Measurements from ENCODE around the gene ERF. TPM values are rescaled to one million over a fixed set of nuclear protein-coding genes. Genes with fewer than 3 reads are reported as not detected.

Gene ERF
- total RNA-seq, 1 donor from 2014 or later: 35.8 TPM

DNA sequence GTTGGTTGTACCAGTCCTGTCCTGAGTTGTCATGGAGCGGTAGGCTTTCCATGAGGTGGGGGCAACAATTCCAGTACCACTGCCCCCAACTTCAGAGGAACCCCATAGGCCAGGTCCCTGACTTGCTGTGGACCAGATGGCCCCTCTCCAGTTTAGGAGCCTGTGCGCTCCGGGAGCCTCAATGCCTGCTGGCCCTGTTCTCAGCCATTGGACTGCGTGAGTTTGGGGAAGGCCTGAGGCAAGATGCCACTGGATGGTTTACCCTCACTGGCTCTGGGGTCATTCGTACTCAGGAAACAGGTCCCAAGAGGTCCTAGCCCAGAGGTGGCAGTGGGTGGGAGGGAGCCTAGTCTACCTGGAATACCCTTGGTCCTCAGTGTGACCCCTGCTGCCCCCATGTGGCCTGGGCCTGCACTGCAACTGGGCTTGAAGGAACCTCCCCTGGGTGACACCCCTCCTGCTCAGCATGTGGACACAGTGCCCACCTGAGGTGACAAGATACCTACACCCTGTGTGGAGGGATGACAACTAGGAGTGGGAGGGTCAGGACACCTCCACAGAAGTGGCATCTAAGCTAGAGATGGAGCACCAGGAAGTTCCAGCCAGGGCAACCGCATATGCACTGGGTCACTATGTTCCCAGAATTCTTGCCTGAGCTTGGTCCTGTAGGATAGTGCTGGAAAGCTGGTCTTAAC is 41.0 kb upstream of the ERF start:
- DNase-seq (peak; percentile 86), ATAC-seq (peak; percentile 87)
- Histone ChIP-seq H3K9me3 (no peaks in the 10 kb centered on the region), H3K27ac (no peak overlapping the region), H3K4me3 (no peak overlapping the region), H3K27me3 (ENCODE audit: low read depth) (no peaks in the 10 kb centered on the region), H3K36me3 (peaks cover 44% of the 10 kb centered on the region), H3K4me1 (no peaks in the 10 kb centered on the region)
- TF ChIP-seq CTCF (IDR thresholded peaks at IDR 0.05): peak; percentile 97
- intact Hi-C loops (cut with DNase I): no loop called here

- H3K36me3 ChIP-seq: peaks cover 51% of the 10 kb centered on the region
Observed at GRCh38 chr19:42295342-42295741, 40.4 kb upstream of the ERF start.

GRCh38 chr19:42294471-42295137 is 39.7 kb upstream of the ERF start:
- DNase-seq: no peak
- intact Hi-C loops (cut with DNase I): no loop called here
- Histone ChIP-seq H3K9me3 (no peaks in the 10 kb centered on the region), H3K4me1 (no peaks in the 10 kb centered on the region), H3K4me3 (no peak overlapping the region), H3K36me3 (peaks cover 58% of the 10 kb centered on the region), H3K27ac (no peak overlapping the region), H3K27me3 (ENCODE audit: low read depth) (no peaks in the 10 kb centered on the region)
- ATAC-seq: no peak
- no peak for TF ChIP-seq CTCF (IDR thresholded peaks at IDR 0.05)

More at GRCh38 chr19:42295342-42295741, 40.4 kb upstream of the ERF start:
- Histone ChIP-seq H3K4me3 (no peak overlapping the region), H3K27me3 (ENCODE audit: low read depth) (no peaks in the 10 kb centered on the region), H3K27ac (no peak overlapping the region), H3K4me1 (no peaks in the 10 kb centered on the region), H3K9me3 (no peaks in the 10 kb centered on the region)
- DNase-seq: no peak
- ATAC-seq: no peak
- TF ChIP-seq CTCF (IDR thresholded peaks at IDR 0.05): no peak
- intact Hi-C loops (cut with DNase I): no loop called here

- TF ChIP-seq CTCF (IDR thresholded peaks at IDR 0.05): no peak
- ATAC-seq (no peak), DNase-seq (no peak)
- H3K27ac ChIP-seq: no peak overlapping the region
- H3K36me3 ChIP-seq: peaks cover 65% of the 10 kb centered on the region
- H3K4me3 ChIP-seq: no peak overlapping the region
- no peaks in the 10 kb centered on the region for H3K4me1 ChIP-seq
- intact Hi-C loops (cut with DNase I): no loop called here
- no peaks in the 10 kb centered on the region for H3K27me3 ChIP-seq (ENCODE audit: low read depth)
- H3K9me3 ChIP-seq: no peaks in the 10 kb centered on the region
Observed at GRCh38 chr19:42293948-42294347, 39.0 kb upstream of the ERF start.

- Histone ChIP-seq H3K4me3 (no peak overlapping the region), H3K4me1 (no peaks in the 10 kb centered on the region), H3K9me3 (no peaks in the 10 kb centered on the region), H3K27ac (no peak overlapping the region), H3K27me3 (ENCODE audit: low read depth) (no peaks in the 10 kb centered on the region), H3K36me3 (peaks cover 69% of the 10 kb centered on the region)
- no peak for DNase-seq
- no peak for ATAC-seq
- intact Hi-C loops (cut with DNase I): no loop called here
- no peak for TF ChIP-seq CTCF (IDR thresholded peaks at IDR 0.05)
Observed at GRCh38 chr19:42293540-42293939, 38.6 kb upstream of the ERF start.
